ENCODE data around the gene CARTPT. TPM values are rescaled to one million over a fixed set of nuclear protein-coding genes. Genes with fewer than 3 reads are reported as not detected.

Gene CARTPT
- total and polyA plus RNA-seq, 9 of the 15 experiments (the other 6 are each of a cell fraction or from before 2014, with no cell fraction given): not detected

DNA sequence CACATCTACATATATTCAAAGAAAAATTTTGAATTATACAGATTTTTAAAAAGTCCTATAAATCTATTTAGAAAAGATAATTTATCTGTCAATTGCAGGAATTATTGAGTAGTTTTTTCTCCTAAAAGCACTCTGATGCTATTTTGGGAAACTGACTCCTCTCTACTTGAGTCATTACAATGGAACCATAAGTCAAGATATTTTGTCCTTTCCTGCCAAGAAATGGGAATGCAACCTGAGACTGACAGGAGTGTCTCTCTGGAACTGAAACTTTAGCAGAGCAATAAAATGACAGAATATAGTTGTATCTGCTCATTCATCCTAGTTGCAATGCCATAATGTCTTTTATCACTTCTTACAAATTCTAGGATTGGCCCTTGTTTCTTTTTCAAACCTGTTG is 48.6 kb downstream of the CARTPT start:
- FAIRE-seq (no peak), ATAC-seq (no peak), DNase-seq (ENCODE audit: extremely low read depth in 1 of 4, low spot score in 3 of 4) (no peak)
- no peaks in the 10 kb centered on the region for H3K4me1 ChIP-seq (replicated peaks in 1 of 2; ENCODE audit: control insufficient read depth in 2 of 2, insufficient read depth in 2 of 2, low read length in 2 of 2)
- BruUV-seq (replicated peaks): no TSS peak
- no peaks in the 10 kb centered on the region for H3K36me3 ChIP-seq (ENCODE audit: control insufficient read depth, insufficient read depth, low read length)
- ChIA-PET CTCF (ENCODE audit: low intra/inter-chr PET ratio) (interaction anchor here (0.9 kb wide), 1 partner anchor 10 kb away, joined by 4 read pairs; no protein-coding TSS in a partner anchor), POLR2A (no interaction called here)
- TF ChIP-seq EP400 (IDR thresholded peaks at IDR 0.05) (no peak), FOXK2 (conservative IDR thresholded peaks at IDR 0.05 in 1 of 2, IDR thresholded peaks at IDR 0.05 in 1 of 2; ENCODE audit: low read depth in 2 of 2) (no peak), TFAM (CRISPR knock-in tag; conservative IDR thresholded peaks at IDR 0.05) (no peak), HDAC6 (IDR thresholded peaks at IDR 0.05; ENCODE audit: low read depth, low read length) (no peak), MTA3 (IDR thresholded peaks at IDR 0.05; ENCODE audit: borderline replicate concordance) (no peak), NCOA6 (IDR thresholded peaks at IDR 0.05) (no peak)
- H3K4me3 ChIP-seq: no peak overlapping the region
- in situ Hi-C loops (cut with MboI): no loop called here
- peaks cover 4 to 18% of the 10 kb centered on the region in 2 experiments for H3K27me3 ChIP-seq (ENCODE audit: control insufficient read depth in 2 of 2, insufficient read depth in 2 of 2, low read length in 2 of 2)
- intact Hi-C loops (cut with micrococcal nuclease): no loop called here
- H4K20me1 ChIP-seq (replicated peaks; ENCODE audit: control insufficient read depth, insufficient read depth, low read length): no peaks in the 10 kb centered on the region
- no peaks in the 10 kb centered on the region for H3K9me3 ChIP-seq (replicated peaks; ENCODE audit: control insufficient read depth, insufficient read depth, low read depth, low read length)
- no peak overlapping the region for H3K4me2 ChIP-seq (ENCODE audit: insufficient read depth, low read length)
- H3K79me2 ChIP-seq (ENCODE audit: control insufficient read depth, insufficient read depth, low read length): no peaks in the 10 kb centered on the region
- no peak overlapping the region for H2AFZ ChIP-seq (ENCODE audit: low read depth, low read length)
- no peaks in the 10 kb centered on the region for H3K9me1 ChIP-seq (ENCODE audit: control insufficient read depth, insufficient read depth, low read length)
- H3K27ac ChIP-seq (ENCODE audit: extremely low read depth, low read depth, low read length): no peak overlapping the region
- no peak overlapping the region for H3K9ac ChIP-seq (ENCODE audit: insufficient read depth in 1 of 2, low read depth in 2 of 2, low read length in 2 of 2)

DNA sequence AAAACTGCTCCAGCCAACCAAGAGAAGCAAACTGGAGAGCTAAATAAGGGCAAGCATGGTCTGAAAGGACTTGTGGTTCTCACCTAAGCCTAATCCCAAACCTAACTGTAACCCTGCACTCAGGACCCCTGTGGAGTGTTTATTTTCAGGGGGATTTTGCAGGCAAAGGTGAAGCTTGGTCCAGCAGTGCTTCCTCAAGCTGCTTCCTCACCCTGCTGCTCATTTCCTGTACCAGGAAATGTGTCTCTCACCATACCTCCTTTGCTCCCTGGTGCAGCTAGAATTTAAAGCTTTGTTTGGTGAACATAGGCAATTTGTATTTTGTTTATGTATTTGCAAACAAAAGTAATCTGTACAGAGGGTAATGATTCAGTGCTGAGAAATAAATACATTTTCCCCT is 50.2 kb downstream of the CARTPT start:
- no peaks in the 10 kb centered on the region for H4K20me1 ChIP-seq (replicated peaks; ENCODE audit: control insufficient read depth, insufficient read depth, low read length)
- peaks cover 4 to 14% of the 10 kb centered on the region in 2 experiments; a peak in 4 of 5 replicates for H3K27me3 ChIP-seq (ENCODE audit: control insufficient read depth in 2 of 2, insufficient read depth in 2 of 2, low read length in 2 of 2)
- no peak overlapping the region for H2AFZ ChIP-seq (ENCODE audit: low read depth, low read length)
- no peaks in the 10 kb centered on the region for H3K9me1 ChIP-seq (ENCODE audit: control insufficient read depth, insufficient read depth, low read length)
- H3K4me1 ChIP-seq (replicated peaks in 1 of 2; ENCODE audit: control insufficient read depth in 2 of 2, insufficient read depth in 2 of 2, low read length in 2 of 2): no peaks in the 10 kb centered on the region
- DNase-seq (ENCODE audit: extremely low read depth in 1 of 4, low spot score in 3 of 4) (no peak), ATAC-seq (no peak), FAIRE-seq (no peak)
- intact Hi-C loops (cut with micrococcal nuclease): no loop called here
- no peak overlapping the region for H3K9ac ChIP-seq (ENCODE audit: insufficient read depth in 1 of 2, low read depth in 2 of 2, low read length in 2 of 2)
- no TSS peak for BruUV-seq (replicated peaks)
- H3K79me2 ChIP-seq (ENCODE audit: control insufficient read depth, insufficient read depth, low read length): no peaks in the 10 kb centered on the region
- no peaks in the 10 kb centered on the region for H3K36me3 ChIP-seq (ENCODE audit: control insufficient read depth, insufficient read depth, low read length)
- H3K4me2 ChIP-seq (ENCODE audit: insufficient read depth, low read length): no peak overlapping the region
- H3K4me3 ChIP-seq: no peak overlapping the region
- no peak overlapping the region for H3K27ac ChIP-seq (ENCODE audit: extremely low read depth, low read depth, low read length)
- in situ Hi-C loops (cut with MboI): no loop called here
- H3K9me3 ChIP-seq (replicated peaks; ENCODE audit: control insufficient read depth, insufficient read depth, low read depth, low read length): no peaks in the 10 kb centered on the region
- CTCF ChIA-PET (ENCODE audit: low intra/inter-chr PET ratio): no interaction called here
- POLR2A ChIA-PET: no interaction called here
- no peak for TF ChIP-seq ZNF124 (CRISPR knock-in tag; IDR thresholded peaks at IDR 0.05)
- TF ChIP-seq MEF2A (IDR thresholded peaks at IDR 0.05; ENCODE audit: control insufficient read depth, low read depth, low read length): no peak
- no peak for TF ChIP-seq FOXK2 (conservative IDR thresholded peaks at IDR 0.05 in 1 of 2, IDR thresholded peaks at IDR 0.05 in 1 of 2; ENCODE audit: low read depth in 2 of 2)
- TF ChIP-seq, protein P1, sequence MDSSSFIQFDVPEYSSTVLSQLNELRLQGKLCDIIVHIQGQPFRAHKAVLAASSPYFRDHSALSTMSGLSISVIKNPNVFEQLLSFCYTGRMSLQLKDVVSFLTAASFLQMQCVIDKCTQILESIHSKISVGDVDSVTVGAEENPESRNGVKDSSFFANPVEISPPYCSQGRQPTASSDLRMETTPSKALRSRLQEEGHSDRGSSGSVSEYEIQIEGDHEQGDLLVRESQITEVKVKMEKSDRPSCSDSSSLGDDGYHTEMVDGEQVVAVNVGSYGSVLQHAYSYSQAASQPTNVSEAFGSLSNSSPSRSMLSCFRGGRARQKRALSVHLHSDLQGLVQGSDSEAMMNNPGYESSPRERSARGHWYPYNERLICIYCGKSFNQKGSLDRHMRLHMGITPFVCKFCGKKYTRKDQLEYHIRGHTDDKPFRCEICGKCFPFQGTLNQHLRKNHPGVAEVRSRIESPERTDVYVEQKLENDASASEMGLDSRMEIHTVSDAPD (CRISPR knock-in tag; IDR thresholded peaks at IDR 0.05): no peak
- TF ChIP-seq NFATC3 (IDR thresholded peaks at IDR 0.05): no peak

Data from K562 (cell line).